ENCODE measurements around the gene ERN1. TPM values are rescaled to one million over a fixed set of nuclear protein-coding genes. Genes with fewer than 3 reads are reported as not detected.

The ERN1 gene
- total and polyA plus RNA-seq, 5 donors, result 3.3 to 11.4 (median 9.2) TPM

DNA sequence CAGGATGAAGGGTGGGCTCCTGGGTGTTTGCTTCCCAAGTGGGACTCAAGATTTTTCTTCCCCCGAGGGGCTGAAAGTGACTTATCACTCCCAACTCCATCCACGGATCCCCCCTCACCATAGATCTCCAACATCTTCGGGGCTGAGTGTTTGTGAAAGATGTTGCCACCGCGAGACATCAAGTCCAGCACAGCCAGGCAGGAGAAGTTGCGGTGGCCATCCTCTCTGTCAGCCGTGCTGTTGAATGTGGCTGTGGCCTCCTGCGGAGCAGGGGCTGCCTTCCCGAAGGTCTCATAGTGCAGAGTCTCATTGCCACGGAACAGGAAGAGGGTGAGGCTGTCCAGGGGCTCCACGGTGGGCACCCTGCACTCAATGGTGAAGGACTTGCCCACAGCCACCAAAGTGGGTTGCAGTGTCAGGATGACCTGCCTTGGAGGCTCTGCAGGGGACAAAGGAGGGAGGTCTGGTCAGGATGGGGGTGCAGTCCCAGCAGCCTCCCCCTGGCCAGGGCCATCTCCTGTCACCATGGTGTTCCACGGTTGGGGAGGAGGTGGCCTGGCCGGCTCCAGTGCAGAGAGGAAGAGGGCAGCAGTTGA, 126.3 kb downstream of the ERN1 start:
- no peak overlapping the region for H3K27ac ChIP-seq (ENCODE audit: low read length)
- no peaks in the 10 kb centered on the region for H3K27me3 ChIP-seq (ENCODE audit: control insufficient read depth, insufficient read depth)
- DNase-seq (no peak), ATAC-seq (no peak)
- intact Hi-C loops (cut with DNase I), result no loop called here
- H3K9me3 ChIP-seq (ENCODE audit: control insufficient read depth, low read length), result no peaks in the 10 kb centered on the region
- H3K4me3 ChIP-seq (ENCODE audit: low read length), result no peak overlapping the region
- peaks cover 4% of the 10 kb centered on the region for H3K4me1 ChIP-seq (ENCODE audit: control insufficient read depth, insufficient read depth, low read length)
- WGBS, result 82% methylated on average over 13 of the region's 13 CpGs

DNA sequence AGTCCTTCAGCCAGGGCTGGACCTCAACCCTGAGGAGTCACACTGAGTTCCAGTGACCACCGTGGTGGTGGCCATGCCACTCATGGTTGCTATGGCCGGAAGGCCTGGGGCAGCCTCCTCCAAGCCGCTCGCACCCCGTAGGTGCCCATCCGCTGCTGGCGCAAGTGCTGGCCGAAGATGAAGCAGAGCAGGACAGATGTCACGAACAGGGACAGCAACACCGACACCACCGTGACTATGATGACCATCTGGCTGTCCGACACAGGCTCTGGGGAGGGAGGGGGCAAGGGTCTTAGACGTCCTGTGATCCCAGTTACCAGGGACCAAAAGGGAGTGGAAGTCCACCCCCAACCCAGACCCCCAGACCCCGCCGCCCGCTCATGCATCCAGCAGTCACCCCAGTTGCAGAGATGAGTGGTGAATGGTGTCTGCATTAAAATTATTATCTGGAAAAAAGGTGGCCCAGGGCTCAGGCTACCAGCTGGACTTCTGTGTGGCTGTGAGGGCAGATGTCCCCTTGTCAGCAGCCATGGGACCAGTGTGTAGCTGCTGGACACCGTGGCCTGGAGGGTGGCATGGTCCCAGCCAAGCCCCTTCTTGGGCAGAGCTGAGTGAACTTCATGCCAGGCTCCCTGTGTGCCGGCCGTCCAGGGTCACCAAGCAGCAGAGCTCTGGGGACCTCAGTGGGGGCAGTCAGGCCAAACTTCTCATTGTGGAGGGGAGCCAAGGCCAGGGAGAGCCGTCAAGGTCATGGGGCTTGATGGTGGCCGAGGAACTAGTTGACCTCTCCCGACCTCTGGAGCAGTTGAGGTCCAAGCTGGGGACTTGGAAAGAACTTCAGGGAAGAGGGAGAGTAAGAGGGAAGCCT, 127.1 kb downstream of the ERN1 start:
- no peak for DNase-seq
- peaks cover 4% of the 10 kb centered on the region for H3K4me1 ChIP-seq (ENCODE audit: control insufficient read depth, insufficient read depth, low read length)
- intact Hi-C loops (cut with DNase I), result no loop called here
- H3K9me3 ChIP-seq (ENCODE audit: control insufficient read depth, low read length), result no peaks in the 10 kb centered on the region
- 87% methylated on average over 22 of the region's 22 CpGs for WGBS
- H3K27ac ChIP-seq (ENCODE audit: low read length), result no peak overlapping the region
- no peak overlapping the region for H3K4me3 ChIP-seq (ENCODE audit: low read length)
- ATAC-seq, result no peak
- no peaks in the 10 kb centered on the region for H3K27me3 ChIP-seq (ENCODE audit: control insufficient read depth, insufficient read depth)

DNA sequence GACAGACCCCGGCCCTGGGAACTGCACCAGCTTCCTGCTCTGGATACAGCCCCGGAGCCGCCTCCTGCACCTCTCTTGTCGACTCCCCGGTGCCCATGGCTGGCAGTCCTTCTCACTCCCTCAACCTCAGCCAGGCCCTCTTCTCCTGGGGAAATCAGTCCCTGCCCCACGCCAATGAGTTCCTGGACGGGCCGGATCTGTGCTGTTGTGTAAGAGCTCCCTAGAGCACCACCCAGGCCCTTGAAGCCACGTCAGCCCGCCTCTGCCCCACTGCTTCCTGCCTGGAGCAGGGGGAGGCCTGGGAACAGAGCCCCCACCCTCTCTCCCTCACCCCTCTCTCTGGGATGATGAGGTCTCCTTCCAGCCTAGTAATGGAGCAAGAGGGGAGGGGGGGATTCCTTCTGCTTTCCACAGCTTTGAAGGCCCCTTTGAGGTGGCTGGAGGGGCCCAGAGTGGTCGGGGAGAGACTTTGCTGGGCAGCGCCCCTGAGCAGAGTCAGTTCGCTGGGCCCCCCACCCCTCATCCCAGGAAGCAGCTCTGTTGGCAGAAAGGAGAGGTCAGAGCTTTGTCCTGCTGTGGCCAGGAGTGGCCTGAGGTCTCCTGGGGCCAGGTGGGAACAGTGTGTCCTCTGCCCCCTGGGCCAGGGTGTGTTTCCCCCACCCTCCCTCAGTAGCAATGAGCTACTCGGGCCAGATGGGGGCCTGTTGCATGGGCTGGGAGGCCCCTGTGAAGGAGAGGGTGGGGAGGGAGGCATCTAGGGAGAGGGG, 128.0 kb downstream of the ERN1 start:
- no peaks in the 10 kb centered on the region for H3K27me3 ChIP-seq (ENCODE audit: control insufficient read depth, insufficient read depth)
- H3K4me3 ChIP-seq (ENCODE audit: low read length), result no peak overlapping the region
- H3K27ac ChIP-seq (ENCODE audit: low read length), result peak overlapping the region; percentile 65
- WGBS, result 70% methylated on average over 14 of the region's 14 CpGs
- ATAC-seq (peak; percentile 60 to 80), DNase-seq (peak; percentile 84 to 89 (median 87))
- intact Hi-C loops (cut with DNase I), result no loop called here
- H3K4me1 ChIP-seq (ENCODE audit: control insufficient read depth, insufficient read depth, low read length), result peaks cover 5% of the 10 kb centered on the region
- no peaks in the 10 kb centered on the region for H3K9me3 ChIP-seq (ENCODE audit: control insufficient read depth, low read length)

DNA sequence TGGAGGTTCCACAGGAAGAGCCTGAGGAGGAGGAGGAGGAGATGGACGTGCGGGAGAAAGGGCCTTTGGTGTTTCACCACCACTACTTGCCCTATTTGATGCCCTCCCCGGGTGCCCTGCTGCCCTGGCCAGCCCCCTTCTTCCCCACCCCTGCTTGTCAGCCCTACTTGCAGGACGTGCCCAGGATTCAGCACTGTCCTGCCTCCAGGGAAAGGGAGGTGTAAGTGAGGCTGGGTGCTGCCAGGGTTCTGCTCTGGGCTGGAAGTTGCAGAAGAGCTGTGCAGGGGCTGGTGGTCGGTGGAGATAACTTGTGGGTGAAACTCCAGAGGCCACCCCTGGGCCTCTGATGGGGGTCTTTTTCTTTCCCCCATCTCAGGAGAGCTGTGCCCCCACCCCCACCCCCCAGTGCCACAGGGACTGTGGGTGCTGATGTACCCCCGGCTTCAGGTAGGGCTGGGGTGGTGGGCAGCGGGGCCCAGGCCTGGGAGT, 128.8 kb downstream of the ERN1 start:
- H3K9me3 ChIP-seq (ENCODE audit: control insufficient read depth, low read length), result no peaks in the 10 kb centered on the region
- DNase-seq (no peak), ATAC-seq (no peak)
- H3K4me3 ChIP-seq (ENCODE audit: low read length), result no peak overlapping the region
- no peaks in the 10 kb centered on the region for H3K27me3 ChIP-seq (ENCODE audit: control insufficient read depth, insufficient read depth)
- H3K27ac ChIP-seq (ENCODE audit: low read length), result peak overlapping the region; percentile 65
- peaks cover 5% of the 10 kb centered on the region for H3K4me1 ChIP-seq (ENCODE audit: control insufficient read depth, insufficient read depth, low read length)
- intact Hi-C loops (cut with DNase I), result no loop called here
- WGBS, result 73% methylated on average over 7 of the region's 7 CpGs

DNA sequence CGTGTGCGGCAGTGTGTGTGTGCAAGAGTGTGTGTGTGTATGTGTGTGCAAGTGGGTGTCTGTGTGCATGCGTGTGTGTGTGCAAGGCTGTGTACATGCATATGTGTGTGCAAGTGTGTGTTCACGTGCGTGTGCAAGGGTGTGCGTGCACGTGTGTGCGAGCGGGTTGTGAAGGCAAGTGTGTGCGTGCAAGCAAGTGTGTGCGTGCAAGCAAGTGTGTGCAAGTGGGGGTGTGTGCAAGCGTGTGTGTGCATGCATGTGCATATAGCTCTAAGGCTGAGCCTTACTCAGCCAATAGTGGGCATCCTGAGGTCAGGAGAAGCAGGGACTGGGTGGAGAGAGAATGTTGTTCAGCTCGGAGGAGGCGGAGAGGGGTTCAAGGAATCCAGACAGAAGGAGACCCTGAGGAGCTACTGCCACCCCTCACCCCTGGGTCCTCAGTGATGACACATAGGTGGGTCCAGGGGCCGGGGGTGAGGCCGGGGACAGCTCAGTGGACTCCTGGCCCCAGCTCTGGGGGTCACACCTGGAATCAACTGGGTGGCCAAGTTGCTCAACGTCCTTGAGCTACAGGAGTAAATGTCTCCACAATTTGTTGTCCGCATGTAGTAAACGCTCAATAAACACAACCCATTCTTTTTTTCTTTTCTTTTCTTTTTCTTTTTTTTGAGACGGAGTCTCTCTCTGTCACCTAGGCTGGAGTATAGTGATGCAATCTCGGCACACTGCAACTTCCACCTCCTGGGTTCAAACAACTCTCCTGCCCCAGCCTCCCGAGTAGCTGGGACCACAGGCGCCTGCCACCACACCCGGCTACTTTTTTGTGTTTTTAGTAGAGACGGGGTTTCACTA, 130.0 kb downstream of the ERN1 start:
- Histone ChIP-seq H3K27me3 (ENCODE audit: control insufficient read depth, insufficient read depth) (no peaks in the 10 kb centered on the region), H3K4me1 (ENCODE audit: control insufficient read depth, insufficient read depth, low read length) (peaks cover 5% of the 10 kb centered on the region), H3K27ac (ENCODE audit: low read length) (no peak overlapping the region), H3K9me3 (ENCODE audit: control insufficient read depth, low read length) (no peaks in the 10 kb centered on the region), H3K4me3 (ENCODE audit: low read length) (no peak overlapping the region)
- WGBS, result 83% methylated on average over 25 of the region's 25 CpGs
- intact Hi-C loops (cut with DNase I), result loop anchor here in 1 of 4 donors (10.0 kb wide), 1 partner anchor 85 kb away; the partner anchor contains the start of genes CSHL1 and GH1
- ATAC-seq (no peak), DNase-seq (no peak)

DNA sequence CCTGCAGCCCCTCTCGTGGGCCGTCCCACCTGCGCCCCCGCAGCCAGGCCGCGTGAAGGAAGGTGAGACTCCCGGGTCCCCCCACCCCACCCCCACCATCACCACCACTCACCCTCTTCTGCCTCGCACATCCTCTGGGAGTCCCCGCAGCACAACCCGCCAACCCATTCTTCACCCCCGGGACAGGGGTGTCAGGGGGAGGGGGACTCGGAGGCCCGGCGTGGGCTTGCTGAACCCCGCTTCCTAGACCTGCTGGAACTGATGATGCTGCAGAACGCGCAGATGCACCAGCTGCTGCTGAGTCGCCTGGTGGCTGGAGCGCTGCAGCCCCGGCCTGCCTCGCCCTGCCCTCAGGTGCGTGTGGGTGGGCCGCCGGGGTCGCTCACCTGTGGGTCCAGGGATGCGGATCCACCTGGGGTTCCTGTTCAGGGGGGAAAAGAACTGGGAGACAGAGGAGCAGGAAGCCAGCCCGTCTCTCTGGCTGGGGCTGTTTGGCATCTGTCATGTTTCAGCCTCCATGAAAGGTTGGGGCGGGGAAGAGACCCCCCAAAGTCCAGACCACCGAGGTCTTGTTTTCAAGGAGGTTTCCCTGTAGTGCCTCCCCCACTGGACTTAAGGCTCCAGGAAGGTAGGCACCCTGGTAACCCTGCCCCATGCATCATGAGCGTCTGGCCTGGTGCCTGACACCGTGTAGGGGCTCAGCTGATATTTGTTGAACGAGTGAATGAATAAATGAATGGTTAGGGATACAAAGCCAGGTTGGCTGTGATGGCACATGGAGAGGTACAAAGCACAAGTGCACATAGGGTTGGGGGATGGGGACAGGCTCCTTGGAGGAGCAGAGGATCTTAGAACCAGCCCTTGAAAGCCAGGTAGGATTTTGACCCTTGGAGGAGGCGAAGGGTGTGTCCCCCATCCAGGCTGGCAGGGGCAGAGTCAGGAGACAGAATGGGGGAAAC, 130.9 kb downstream of the ERN1 start:
- H3K4me3 ChIP-seq (ENCODE audit: low read length), result peak overlapping the region; percentile 46
- H3K9me3 ChIP-seq (ENCODE audit: control insufficient read depth, low read length), result no peaks in the 10 kb centered on the region
- DNase-seq (no peak), ATAC-seq (peak in 1 of 2 donors; percentile 3)
- intact Hi-C loops (cut with DNase I), result loop anchor here in 1 of 4 donors (10.0 kb wide), 1 partner anchor 84 kb away; the partner anchor contains the start of genes CSHL1 and GH1
- 28% methylated on average over 33 of the region's 33 CpGs for WGBS
- peaks cover 5% of the 10 kb centered on the region for H3K4me1 ChIP-seq (ENCODE audit: control insufficient read depth, insufficient read depth, low read length)
- no peak overlapping the region for H3K27ac ChIP-seq (ENCODE audit: low read length)
- no peaks in the 10 kb centered on the region for H3K27me3 ChIP-seq (ENCODE audit: control insufficient read depth, insufficient read depth)

DNA sequence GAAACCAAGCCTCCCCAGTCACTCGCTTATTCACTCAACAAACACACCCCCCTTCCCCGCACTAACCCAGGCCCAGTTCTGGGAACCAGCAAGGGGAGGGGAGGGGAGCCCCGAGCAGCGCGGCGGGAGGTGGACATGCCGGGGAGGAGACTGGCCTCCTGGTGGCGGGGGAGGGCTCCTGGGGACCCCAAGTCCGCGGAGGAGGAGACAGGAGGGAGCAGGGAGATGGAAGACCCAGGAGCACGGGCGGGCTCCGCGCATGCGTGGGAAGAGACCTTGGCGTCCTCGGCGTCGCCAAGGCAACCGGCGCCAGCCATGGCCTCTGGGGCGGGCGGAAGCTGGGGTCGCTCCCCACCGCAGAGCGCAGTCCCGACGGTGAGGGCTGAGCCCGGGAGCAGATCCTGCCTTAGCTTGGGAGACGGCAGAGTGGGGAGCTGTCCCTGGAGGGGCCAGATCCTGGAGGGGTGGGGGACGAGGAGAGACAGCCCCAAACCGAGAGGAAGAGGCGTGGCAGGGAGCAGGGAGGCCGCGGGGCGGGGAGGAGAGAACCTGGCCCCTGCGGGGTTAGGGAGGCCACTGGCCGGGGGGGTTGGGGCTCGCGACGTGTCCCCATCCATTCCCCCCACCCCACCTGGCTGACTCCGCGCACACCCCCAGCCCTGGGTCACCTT, 131.8 kb downstream of the ERN1 start, which contains the start of gene PRR29:
Gene PRR29 (plus strand): TSS at position 302 of the 671 bp plus-strand sequence. CDS start 14 bp downstream, at position 316.
- DNase-seq (peak; percentile 85 to 92 (median 90)), ATAC-seq (peak; percentile 59 to 62)
- H3K27me3 ChIP-seq (ENCODE audit: control insufficient read depth, insufficient read depth), result no peaks in the 10 kb centered on the region
- no peaks in the 10 kb centered on the region for H3K9me3 ChIP-seq (ENCODE audit: control insufficient read depth, low read length)
- H3K4me1 ChIP-seq (ENCODE audit: control insufficient read depth, insufficient read depth, low read length), result peaks cover 5% of the 10 kb centered on the region
- intact Hi-C loops (cut with DNase I), result loop anchor here in 1 of 4 donors (10.0 kb wide), 1 partner anchor 83 kb away; the partner anchor contains the start of genes CSHL1 and GH1
- H3K27ac ChIP-seq (ENCODE audit: low read length), result no peak within 1 kb of the TSS
- H3K4me3 ChIP-seq (ENCODE audit: low read length), result peak within 1 kb of the TSS; percentile 46
- under 1% methylated on average over 43 of the region's 43 CpGs for WGBS

DNA sequence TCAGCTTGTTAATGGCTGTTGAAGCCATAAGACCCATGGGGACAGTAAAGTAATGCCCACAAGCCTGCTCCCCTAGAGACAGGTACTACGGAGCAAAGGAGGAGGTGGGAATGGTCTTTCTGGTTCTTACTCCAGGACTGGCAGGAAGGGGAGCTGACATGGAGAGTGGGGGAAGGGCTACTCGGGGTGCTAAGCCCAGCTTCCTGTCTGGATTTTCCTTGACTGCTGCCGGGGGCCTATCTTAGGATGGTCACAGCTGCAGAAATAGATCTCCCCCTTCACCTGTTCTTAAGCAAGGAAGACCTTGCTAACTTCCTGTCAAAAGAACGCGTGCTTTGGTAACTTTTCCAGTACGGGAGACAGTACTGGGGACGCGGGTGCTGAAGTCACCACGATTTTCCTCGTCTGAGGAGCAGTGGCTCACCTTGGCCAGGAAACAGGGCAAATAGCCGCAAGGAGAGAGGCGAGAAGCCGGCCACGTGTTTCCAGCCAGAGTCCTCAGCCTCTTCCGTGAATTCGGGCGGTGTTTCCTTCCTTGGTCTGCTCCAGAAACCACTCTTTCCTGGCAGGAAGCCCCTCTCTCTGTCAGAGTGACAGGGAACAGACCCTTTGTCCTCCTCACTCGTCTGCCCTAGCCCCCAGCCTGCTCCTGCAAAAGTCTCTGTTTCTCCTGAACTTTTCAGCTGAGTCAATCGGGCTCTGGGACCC, 132.4 kb downstream of the ERN1 start:
- H3K4me3 ChIP-seq (ENCODE audit: low read length), result peak overlapping the region; percentile 46
- H3K27me3 ChIP-seq (ENCODE audit: control insufficient read depth, insufficient read depth), result no peaks in the 10 kb centered on the region
- peaks cover 5% of the 10 kb centered on the region for H3K4me1 ChIP-seq (ENCODE audit: control insufficient read depth, insufficient read depth, low read length)
- intact Hi-C loops (cut with DNase I), result loop anchor here in 1 of 4 donors (10.0 kb wide), 1 partner anchor 83 kb away; the partner anchor contains the start of genes CSHL1 and GH1
- no peak overlapping the region for H3K27ac ChIP-seq (ENCODE audit: low read length)
- ATAC-seq (peak in 1 of 2 donors; percentile 7), DNase-seq (no peak)
- WGBS, result 16% methylated on average over 19 of the region's 19 CpGs
- no peaks in the 10 kb centered on the region for H3K9me3 ChIP-seq (ENCODE audit: control insufficient read depth, low read length)
